HG03066 (cell line): Measurements from ENCODE around the gene AUTS2.

ENCODE experiments used
- ATAC-seq: cut with Tn5 transposase; IDR thresholded peaks from one replicate; pipeline ENCODE4 v1.9.1; 2021; ENCODE audit warnings: low read depth; ENCODE audit not compliant: unreplicated experiment

AUTS2 gene

GRCh38 chr7:69749994-69750393 lies 151.7 kb downstream of the AUTS2 start:
- ATAC-seq = no peak

DNA sequence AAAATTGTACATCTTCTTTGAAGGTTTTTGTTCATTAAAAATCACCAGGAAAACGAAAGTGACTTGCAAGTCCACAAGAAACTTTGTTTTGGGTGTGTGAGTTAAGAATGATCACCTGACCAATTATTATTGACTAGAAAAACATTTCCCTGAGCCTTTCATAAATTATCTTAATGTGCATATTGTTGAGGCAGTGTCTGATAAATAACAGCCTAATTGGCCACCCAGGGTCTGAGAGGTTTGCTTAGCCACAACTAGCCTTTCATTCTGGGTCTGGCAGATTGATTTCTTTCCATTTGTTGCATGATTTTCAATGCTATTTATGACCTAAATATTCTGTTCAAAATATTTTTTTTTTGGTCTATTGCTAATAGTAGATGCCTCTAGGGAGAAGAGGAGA lies 152.8 kb downstream of the AUTS2 start:
- no peak for ATAC-seq

DNA sequence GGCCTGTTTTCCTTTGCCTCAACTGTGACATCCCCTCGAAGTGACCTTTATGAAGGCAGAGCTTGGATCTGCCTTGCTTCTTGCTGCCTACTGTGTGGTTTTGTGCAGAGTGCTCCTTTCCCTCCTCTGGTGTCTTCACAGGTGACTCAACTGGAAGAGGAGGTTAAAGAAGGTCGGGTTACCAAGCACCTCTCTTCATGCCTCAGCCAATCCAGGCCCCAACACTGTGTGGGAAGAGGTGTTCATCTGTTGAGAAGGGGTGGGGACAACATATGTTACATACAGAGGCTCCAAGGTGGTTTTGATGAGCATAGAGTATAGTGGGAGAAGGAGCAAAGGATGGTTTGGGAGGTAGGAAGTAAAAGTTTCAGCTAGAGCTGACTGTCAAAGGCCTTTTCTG lies 155.7 kb downstream of the AUTS2 start:
- ATAC-seq = no peak

- no peak for ATAC-seq
These were observed 156.2 kb downstream of the AUTS2 start for GRCh38 chr7:69754476-69754875.

GRCh38 chr7:69756235-69756634 lies 158.0 kb downstream of the AUTS2 start:
- no peak for ATAC-seq

DNA sequence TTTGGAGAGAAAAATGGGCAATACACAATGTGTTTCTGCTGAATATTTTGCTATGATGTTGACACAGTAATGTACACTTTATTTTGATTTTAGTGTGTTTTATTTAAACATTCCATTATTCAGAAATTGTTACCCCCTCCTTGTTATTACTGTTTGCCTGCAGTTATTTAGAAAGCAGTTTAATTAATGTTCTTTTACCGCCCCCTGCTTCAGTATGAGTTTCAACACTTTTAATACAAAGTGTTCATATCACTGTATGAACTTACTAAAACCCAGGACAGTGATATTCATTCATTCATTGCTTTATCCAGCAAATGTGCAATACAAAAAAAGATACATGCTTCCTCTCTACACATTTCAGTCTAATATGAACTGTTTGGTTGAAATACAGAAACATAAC lies 159.3 kb downstream of the AUTS2 start:
- no peak for ATAC-seq

DNA sequence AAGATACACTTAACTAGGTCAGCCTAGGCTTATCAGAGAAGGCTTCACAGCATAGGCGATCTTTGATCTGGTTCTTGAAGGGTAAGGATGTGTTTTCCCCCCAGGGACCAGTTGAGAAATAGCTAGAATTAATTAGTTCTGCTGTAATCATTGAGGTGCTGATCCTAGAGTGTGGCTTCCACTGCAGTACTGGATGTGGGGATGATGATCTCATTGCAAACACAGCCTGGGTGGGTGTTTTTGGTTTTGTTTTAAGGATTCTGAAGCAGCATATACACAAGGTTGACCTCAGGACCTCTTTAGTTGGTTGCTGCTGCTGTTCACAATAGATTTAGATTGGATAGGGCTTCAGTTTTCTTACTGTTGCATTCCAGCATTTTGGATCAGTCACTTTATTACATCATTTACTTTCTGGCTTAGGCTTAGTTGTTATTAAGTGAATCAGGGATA lies 159.7 kb downstream of the AUTS2 start:
- ATAC-seq = no peak

DNA sequence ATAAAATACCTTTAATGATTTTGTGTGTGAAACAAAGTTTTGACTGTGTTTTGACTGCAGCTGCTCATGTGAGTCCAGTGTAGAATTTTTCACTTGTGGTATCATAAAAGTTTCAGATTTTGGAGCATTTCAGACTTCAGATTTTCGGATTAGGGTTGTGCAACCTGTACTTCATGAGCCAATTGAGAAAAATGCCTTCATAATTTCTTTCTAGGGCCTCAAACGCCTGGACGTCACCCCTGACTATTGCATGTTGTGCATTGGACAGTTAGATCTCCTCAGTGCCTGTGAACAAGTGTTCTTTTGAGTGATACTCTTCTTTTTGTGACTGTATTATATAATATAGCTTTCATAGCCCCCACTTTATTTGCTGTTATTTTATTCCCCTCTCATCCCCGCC lies 161.1 kb downstream of the AUTS2 start:
- no peak for ATAC-seq

DNA sequence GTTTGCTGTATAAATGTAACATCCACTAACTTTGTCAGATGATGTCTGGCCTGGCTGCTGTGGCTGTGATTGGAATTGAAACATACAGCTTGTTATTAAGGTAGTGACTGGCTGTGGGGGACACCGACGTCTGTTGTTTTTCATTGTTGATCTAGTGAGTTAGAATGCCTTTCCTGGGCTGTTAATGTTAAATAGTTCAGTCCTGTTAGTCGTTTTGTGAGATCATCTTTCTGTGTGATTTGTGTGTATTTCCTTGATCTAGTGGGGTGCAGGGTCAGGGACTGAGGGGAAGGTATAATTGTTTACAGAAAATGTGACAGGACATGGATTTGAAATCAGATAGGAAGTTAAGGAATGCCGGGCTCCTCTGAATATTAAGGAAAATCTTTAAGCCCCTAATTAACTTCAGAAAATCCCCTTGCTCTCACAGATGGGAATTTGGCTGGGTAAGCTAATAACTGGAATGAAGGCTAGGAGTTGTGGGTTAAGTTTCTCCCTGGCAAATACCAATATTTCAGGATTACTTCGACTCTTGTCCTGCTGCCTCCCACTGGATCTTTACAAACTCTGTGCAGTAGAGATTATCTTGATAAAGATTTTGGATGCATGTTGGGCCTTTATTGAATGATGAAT lies 163.1 kb downstream of the AUTS2 start:
- ATAC-seq = no peak

- peak; percentile 64 for ATAC-seq
These were observed 164.6 kb downstream of the AUTS2 start for GRCh38 chr7:69762821-69763352.

- ATAC-seq = no peak
These were observed 165.2 kb downstream of the AUTS2 start for GRCh38 chr7:69763513-69763912.

- ATAC-seq = no peak
These were observed 165.9 kb downstream of the AUTS2 start for GRCh38 chr7:69764147-69764546.

GRCh38 chr7:69764681-69765080 lies 166.4 kb downstream of the AUTS2 start:
- ATAC-seq = no peak

DNA sequence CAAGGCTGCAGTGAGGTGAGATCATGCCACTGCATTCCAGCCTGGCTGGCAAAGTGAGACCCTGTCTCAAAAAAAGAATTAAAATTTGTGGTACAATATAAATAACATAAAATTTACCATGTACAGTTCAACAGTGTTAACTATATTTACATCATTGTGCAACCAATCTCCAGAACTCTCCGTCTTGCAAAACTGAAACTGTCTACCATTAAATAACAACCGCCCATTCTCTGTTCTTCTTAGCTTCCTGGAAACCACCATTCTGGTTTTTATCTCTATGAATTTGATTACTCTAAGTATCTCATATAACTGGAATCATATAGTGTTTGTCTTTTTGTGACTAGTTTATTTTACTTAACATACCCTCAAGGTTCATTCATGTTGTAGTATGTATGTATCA lies 167.6 kb downstream of the AUTS2 start:
- ATAC-seq = peak; percentile 42

DNA sequence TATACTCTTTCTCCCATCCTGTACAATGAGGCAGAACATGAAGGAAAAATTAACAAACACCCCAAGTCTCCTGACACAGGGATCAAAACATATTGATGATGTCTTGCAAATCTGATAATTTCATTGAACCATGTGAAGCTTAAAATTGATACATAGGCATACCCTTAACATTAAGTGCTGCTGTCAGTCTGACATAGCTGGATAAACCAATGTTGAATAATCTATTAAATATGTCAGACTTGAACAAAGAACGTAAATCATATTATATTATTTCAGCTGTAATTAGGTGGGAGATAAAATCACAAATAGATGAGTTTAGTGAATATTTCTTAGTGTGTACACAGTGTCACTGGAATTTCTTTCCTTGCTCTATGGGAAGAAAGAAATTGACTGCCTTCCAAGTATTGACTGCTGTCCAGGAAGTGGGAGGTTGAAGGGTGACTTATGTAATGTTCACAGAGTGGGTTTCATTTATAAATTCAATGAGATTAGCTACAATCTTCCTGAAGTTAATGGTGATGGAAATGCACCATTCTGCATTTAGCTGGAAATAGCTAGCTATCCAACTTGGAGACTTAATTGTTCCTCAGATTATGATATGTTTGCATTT lies 170.8 kb downstream of the AUTS2 start:
- no peak for ATAC-seq

DNA sequence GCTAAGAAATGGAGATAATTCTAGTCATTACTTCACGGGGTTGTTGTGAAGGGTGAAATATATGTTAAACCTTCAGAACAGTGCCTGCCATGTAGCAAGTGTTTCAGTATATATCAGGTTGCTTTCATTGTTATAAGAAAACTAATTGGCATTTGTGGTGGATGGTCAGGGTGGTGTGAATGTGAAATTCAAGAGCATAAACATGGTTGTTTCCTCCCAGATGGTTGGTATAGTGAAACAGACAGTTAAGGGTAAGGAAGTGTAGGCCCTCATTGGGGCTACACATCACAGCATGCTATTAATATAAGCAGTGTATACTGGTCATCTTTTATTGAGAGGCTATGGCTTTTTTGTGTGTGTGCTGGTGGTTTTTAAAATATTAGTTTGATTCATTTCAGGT lies 171.6 kb downstream of the AUTS2 start:
- ATAC-seq = no peak

DNA sequence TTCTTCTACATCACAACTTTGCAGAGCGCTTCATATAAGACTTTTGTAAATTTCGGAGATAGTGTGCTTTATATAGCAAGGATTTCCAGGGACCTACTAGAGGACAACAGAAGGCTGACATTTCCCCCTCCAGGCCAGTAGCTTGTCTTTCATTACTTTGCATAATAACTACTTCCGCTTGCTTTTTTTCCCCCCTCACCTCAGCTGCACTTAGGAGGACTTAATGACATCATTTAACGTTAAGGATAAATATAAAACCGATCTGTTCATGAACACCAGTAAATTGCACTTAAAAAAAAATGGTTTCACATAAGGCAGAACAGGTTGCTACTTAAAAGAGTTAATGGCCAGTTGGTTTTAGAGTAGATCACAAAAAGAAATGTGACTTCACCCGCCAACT lies 172.3 kb downstream of the AUTS2 start:
- no peak for ATAC-seq

GRCh38 chr7:69772718-69773436 lies 174.6 kb downstream of the AUTS2 start:
- no peak for ATAC-seq

DNA sequence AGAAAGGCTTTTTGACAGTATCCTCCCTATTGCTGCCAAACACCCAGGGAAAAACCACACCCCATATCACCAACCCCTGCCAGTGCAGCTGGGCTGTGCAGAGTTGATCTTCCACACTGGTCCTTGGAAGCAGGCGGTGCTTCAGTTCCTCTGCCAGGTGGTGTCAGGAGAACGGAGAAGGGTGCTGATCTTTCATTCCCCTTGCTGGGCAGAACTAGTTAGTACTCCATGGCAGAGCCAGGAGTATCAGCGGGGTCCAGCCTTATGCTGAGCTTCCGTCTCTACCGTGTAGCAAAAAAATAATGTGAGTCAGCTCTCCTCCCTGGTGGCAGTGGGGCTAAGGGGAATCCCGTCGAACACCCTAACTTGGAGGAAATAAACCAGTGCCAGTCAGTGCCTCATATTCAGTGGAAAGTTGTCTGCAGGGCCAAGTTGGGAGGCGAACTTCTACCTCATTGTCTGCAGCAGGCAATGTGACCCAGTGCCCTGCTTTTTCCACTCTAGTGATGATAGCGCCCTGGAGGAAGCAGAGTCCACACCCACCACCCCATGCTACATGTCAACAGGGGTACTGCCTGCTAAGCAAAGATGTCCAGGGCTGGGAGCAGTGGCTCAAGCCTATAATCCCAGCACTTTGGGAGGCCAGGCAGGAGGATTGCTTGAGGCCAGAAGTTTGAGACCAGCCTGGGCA lies 175.4 kb downstream of the AUTS2 start:
- ATAC-seq = no peak

DNA sequence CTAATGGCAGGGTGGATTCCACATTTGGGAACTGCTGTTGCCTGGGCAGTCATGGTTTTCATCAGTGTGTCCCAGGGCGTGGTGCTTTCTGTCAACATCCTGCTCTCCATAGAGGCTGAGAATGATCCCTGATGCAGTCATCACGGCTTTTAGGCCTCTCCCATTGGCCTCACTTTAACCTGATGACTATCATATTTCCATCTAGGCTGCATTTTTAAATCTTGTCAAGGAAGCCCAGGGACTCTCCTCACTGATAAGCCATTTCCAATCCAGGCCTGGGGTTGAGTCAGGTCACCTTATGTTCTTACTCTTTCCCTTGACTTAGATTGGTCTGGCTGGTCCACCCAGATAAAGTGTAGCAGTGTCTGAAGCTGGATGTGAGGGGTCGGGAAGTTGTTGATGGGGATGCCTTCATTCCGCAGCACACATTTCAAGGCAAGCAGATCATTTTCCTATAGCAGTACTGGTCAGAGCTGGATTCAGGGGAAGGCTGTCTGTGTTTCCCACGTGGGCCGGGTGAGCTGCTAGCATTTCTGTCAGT lies 177.0 kb downstream of the AUTS2 start:
- no peak for ATAC-seq

- no peak for ATAC-seq
These were observed 178.3 kb downstream of the AUTS2 start for GRCh38 chr7:69776611-69777010.
